PC-3 (cell line): Measurements from ENCODE around the gene STRN. TPM values are rescaled to one million over a fixed set of nuclear protein-coding genes. Genes with fewer than 3 reads are reported as not detected.
"Not testable (repeated sequence)": the region's sequence is repeated elsewhere in the genome, so short reads cannot be mapped to it uniquely, and the experiment has no call there.

Source experiments
- ATAC-seq: fragments of 200-7000 bp; cut with Tn5 transposase; 2 replicates; pipeline ENCODE4 v1.9.1; 2020; ENCODE audit warnings: mild to moderate bottlenecking, moderate library complexity
- BruUV-seq: library from RNA; stranded (reverse); fragments of 400-500 nt; replicated peaks from 2 replicates; lab custom pipeline; 2021; lab: Mats Ljungman, UMichigan
- CTCF ChIA-PET: fragments of 300-600 bp; sonication (Branson Sonifier 250); formaldehyde crosslinking; loops from one replicate; lab custom pipeline; 2022; ENCODE audit warnings: antibody characterized with exemption; lab: Charles Lee
- POLR2A ChIA-PET: fragments of 300-600 bp; sonication (Branson Sonifier 250); formaldehyde crosslinking; loops from one replicate; lab custom pipeline; 2022; ENCODE audit warnings: antibody characterized with exemption; ENCODE audit not compliant: unreplicated experiment; lab: Charles Lee
- DNase-seq: peaks from one replicate; pipeline ENCODE4 v3.0.0-alpha.2; 2015
- H2AFZ ChIP-seq: fragments of 300-600 bp; sonication (generic); 2 replicates; pipeline ENCODE4 v1.6.0; 2016; ENCODE audit warnings: antibody characterized with exemption, low read length
- H3F3A ChIP-seq: fragments of 300-600 bp; sonication (generic); one replicate; pipeline ENCODE4 v1.6.0; 2017; ENCODE audit warnings: antibody characterized with exemption, low read length, control low read depth, mild to moderate bottlenecking; ENCODE audit not compliant: unreplicated experiment
- H3K27ac ChIP-seq: fragments of 300-600 bp; sonication (generic); 2 replicates; pipeline ENCODE4 v1.5.1; 2016; ENCODE audit warnings: mild to moderate bottlenecking, low read length
- H3K27me3 ChIP-seq: fragments of 300-600 bp; sonication (generic); 2 replicates; pipeline ENCODE4 v1.6.1; 2016; ENCODE audit warnings: low read length, mixed read lengths
- H3K36me3 ChIP-seq: fragments of 300-600 bp; sonication (generic); 2 replicates; pipeline ENCODE4 v1.6.1; 2016; ENCODE audit warnings: low read depth, mixed run types, low read length, mixed read lengths
- H3K4me1 ChIP-seq: fragments of 300-600 bp; sonication (generic); 2 replicates; pipeline ENCODE4 v1.5.1; 2016; ENCODE audit warnings: low read length; ENCODE audit not compliant: insufficient read depth
- H3K4me2 ChIP-seq: fragments of 300-600 bp; sonication (generic); 2 replicates; pipeline ENCODE4 v1.6.0; 2016; ENCODE audit warnings: low read length
- H3K4me3 ChIP-seq: fragments of 300-600 bp; sonication (generic); 2 replicates; pipeline ENCODE4 v1.5.1; 2016; ENCODE audit warnings: mild to moderate bottlenecking, low read length, mixed read lengths
- H3K79me2 ChIP-seq: fragments of 300-600 bp; sonication (generic); 2 replicates; pipeline ENCODE4 v1.6.1; 2017; ENCODE audit warnings: low read length, mixed read lengths
- H3K9ac ChIP-seq: fragments of 300-600 bp; sonication (generic); 2 replicates; pipeline ENCODE4 v1.6.0; 2016; ENCODE audit warnings: mild to moderate bottlenecking, low read length
- H3K9me2 ChIP-seq: fragments of 300-600 bp; sonication (generic); replicated peaks from 2 replicates; pipeline ENCODE4 v1.6.1; 2016; ENCODE audit warnings: mixed run types, low read length, mixed read lengths
- H3K9me3 ChIP-seq: fragments of 300-600 bp; sonication (generic); 2 replicates; pipeline ENCODE4 v1.6.1; 2016; ENCODE audit warnings: low read length, mixed read lengths
- H4K20me1 ChIP-seq: fragments of 300-600 bp; sonication (generic); 2 replicates; pipeline ENCODE4 v1.6.1; 2016; ENCODE audit warnings: low read length, mixed read lengths
- EZH2 ChIP-seq: fragments of 300-600 bp; sonication (generic); IDR thresholded peaks from one replicate; pipeline ENCODE4 v1.6.1; 2017; ENCODE audit warnings: antibody characterized with exemption, mild to moderate bottlenecking, low read length; ENCODE audit not compliant: unreplicated experiment
- EZH2phosphoT487 ChIP-seq: fragments of 300-600 bp; sonication (generic); IDR thresholded peaks from 2 replicates; pipeline ENCODE4 v1.6.1; 2018; ENCODE audit warnings: mild to moderate bottlenecking, antibody characterized with exemption, low read length, borderline replicate concordance
- intact Hi-C: fragments of 100-400 bp; cut with micrococcal nuclease; formaldehyde crosslinking; loops from 2 replicates; pipeline ENCODE4 v1.9.0; 2023
- total RNA-seq: library from RNA; depleted of rRNA; stranded (reverse); fragments of >200 nt; gene quantifications from 2 replicates; pipeline ENCODE4 v1.2.3, GENCODE V29; 2014
- TF ChIP-seq, protein P1 (sequence below): fragments of 300-600 bp; sonication (generic); conservative IDR thresholded peaks from 2 replicates; pipeline ENCODE4 v1.5.1; 2017; ENCODE audit warnings: antibody characterized with exemption, low read depth, mild to moderate bottlenecking, low read length

Gene STRN
- total RNA-seq, 1 experiment from 2014 or later, result 12.9 TPM

DNA sequence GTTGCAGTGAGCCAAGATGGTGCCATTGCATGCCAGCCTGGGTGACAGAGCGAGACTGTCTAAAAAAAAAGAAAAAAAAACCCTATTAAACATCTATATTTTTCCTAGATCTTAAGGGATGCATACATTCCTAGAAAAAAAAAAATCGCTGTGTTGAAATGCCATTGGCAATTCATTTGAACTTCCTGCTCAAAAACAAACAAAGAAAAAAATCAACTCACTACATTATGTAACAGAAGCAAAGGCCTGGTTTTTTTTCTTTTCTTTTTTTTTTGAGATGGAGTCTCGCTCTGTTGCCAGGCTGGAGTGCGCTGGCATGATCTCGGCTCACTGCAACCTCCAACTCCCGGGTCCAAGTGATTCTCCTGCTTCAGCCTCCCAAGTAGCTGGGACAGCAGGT, 21.7 kb upstream of the STRN start:
- ChIA-PET POLR2A (no interaction called here), CTCF (no interaction called here)
- Histone ChIP-seq H3K4me1 (no peaks in the 10 kb centered on the region), H3K9me2 (no peaks in the 10 kb centered on the region), H3K9me3 (no peaks in the 10 kb centered on the region), H3F3A (no peaks in the 10 kb centered on the region), H3K9ac (no peak overlapping the region), H3K4me3 (no peak overlapping the region), H3K79me2 (no peaks in the 10 kb centered on the region), H2AFZ (no peak overlapping the region), H3K27me3 (no peaks in the 10 kb centered on the region), H3K27ac (no peak overlapping the region), H3K36me3 (peaks cover 4% of the 10 kb centered on the region; the same call in 1 of the 2 replicates), H4K20me1 (no peaks in the 10 kb centered on the region), H3K4me2 (no peak overlapping the region)
- DNase-seq (no peak), ATAC-seq (no peak)
- intact Hi-C loops, result no loop called here
- TF ChIP-seq, protein P1, sequence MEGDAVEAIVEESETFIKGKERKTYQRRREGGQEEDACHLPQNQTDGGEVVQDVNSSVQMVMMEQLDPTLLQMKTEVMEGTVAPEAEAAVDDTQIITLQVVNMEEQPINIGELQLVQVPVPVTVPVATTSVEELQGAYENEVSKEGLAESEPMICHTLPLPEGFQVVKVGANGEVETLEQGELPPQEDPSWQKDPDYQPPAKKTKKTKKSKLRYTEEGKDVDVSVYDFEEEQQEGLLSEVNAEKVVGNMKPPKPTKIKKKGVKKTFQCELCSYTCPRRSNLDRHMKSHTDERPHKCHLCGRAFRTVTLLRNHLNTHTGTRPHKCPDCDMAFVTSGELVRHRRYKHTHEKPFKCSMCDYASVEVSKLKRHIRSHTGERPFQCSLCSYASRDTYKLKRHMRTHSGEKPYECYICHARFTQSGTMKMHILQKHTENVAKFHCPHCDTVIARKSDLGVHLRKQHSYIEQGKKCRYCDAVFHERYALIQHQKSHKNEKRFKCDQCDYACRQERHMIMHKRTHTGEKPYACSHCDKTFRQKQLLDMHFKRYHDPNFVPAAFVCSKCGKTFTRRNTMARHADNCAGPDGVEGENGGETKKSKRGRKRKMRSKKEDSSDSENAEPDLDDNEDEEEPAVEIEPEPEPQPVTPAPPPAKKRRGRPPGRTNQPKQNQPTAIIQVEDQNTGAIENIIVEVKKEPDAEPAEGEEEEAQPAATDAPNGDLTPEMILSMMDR, result no peak
- TF ChIP-seq EZH2phosphoT487, result no peak
- BruUV-seq, result no TSS peak

DNA sequence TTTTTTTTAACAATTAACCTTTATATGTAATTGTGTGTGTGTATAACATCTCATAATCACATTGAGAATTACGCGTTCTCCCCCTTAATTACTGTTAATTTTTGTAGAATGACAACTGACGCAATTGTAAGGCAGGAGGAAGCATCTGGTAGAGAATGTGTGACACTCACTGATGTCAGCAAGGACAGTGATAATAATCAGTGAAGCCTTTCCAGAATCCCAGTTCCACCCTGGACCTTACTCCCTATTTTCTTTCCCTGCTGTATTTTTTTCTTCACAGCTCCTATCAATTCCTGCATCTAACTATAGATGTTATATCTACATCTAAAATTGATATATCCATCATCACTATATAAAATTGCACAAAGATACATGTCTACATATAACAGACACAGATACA, 16.1 kb upstream of the STRN start:
- intact Hi-C loops, result no loop called here
- ATAC-seq (no peak), DNase-seq (no peak)
- H3K36me3 ChIP-seq, result no peaks in the 10 kb centered on the region
- H3K4me3 ChIP-seq, result no peak overlapping the region
- TF ChIP-seq EZH2, result no peak
- no peak for TF ChIP-seq EZH2phosphoT487
- TF ChIP-seq, protein P1, result no peak
- H2AFZ ChIP-seq, result no peak overlapping the region
- no peak overlapping the region for H3K27ac ChIP-seq
- no peaks in the 10 kb centered on the region for H3K27me3 ChIP-seq
- no TSS peak for BruUV-seq
- no peaks in the 10 kb centered on the region for H3F3A ChIP-seq
- no peaks in the 10 kb centered on the region for H3K9me3 ChIP-seq
- ChIA-PET CTCF (no interaction called here), POLR2A (no interaction called here)
- H3K4me1 ChIP-seq, result no peaks in the 10 kb centered on the region
- H3K79me2 ChIP-seq, result no peaks in the 10 kb centered on the region
- no peak overlapping the region for H3K4me2 ChIP-seq
- no peaks in the 10 kb centered on the region for H3K9me2 ChIP-seq
- H4K20me1 ChIP-seq, result no peaks in the 10 kb centered on the region
- no peak overlapping the region for H3K9ac ChIP-seq

DNA sequence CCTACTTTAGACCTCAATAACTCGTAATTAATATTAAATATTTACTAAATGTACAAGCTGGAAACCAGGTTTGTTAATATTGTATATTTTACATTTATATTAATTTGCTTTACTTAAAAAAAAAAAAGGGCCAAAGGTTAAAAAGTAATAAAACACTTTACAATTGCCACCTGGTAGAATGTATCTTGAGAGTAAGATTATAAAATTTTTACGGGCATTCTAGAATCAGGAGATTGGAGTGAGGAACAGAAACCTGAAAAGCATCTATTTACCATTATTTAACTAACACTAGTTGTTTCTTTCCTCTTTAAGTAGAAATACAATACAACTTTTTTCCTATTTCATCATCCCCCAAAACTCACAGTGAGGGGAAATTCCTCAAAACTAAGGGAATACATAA, 15.6 kb upstream of the STRN start:
- no peak for DNase-seq
- Histone ChIP-seq H3K9me2 (no peaks in the 10 kb centered on the region), H3F3A (no peaks in the 10 kb centered on the region), H3K4me2 (no peak overlapping the region), H4K20me1 (no peaks in the 10 kb centered on the region), H2AFZ (no peak overlapping the region), H3K27ac (no peak overlapping the region), H3K36me3 (no peaks in the 10 kb centered on the region), H3K4me1 (no peaks in the 10 kb centered on the region), H3K9me3 (no peaks in the 10 kb centered on the region), H3K79me2 (no peaks in the 10 kb centered on the region), H3K4me3 (no peak overlapping the region), H3K9ac (no peak overlapping the region), H3K27me3 (no peaks in the 10 kb centered on the region)
- no peak for TF ChIP-seq EZH2phosphoT487
- no peak for TF ChIP-seq EZH2
- TF ChIP-seq, protein P1, result no peak
- intact Hi-C loops, result no loop called here
- ChIA-PET POLR2A (no interaction called here), CTCF (no interaction called here)
- BruUV-seq, result no TSS peak
- no peak for ATAC-seq

DNA sequence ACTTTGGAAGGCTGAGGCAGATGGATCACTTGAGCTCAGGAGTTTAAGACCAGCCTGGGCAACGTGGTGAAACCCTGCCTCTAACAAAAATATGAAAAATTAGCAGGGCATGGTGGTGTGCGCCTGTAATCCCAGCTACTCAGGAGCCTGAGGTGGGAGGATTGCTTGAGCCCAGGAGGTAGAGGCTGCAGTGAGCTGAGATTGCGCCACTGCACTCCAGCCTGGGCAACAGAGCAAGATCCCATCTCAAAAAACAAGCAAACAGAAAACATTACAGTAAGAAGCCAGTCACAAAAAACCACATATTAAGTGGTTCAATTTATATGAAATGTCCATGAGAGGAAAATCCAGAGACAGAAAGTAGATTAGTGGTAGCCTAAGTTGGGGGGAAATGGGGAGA, 12.7 kb upstream of the STRN start:
- DNase-seq, H3K27me3 ChIP-seq, H2AFZ ChIP-seq, H3K27ac ChIP-seq, BruUV-seq, intact Hi-C loops, POLR2A ChIA-PET, ATAC-seq, H3K4me1 ChIP-seq, CTCF ChIA-PET, H3K4me3 ChIP-seq, H4K20me1 ChIP-seq, H3K9me3 ChIP-seq, H3K79me2 ChIP-seq, H3K36me3 ChIP-seq, H3K9me2 ChIP-seq, H3K4me2 ChIP-seq, H3K9ac ChIP-seq, H3F3A ChIP-seq: not testable (repeated sequence)
